Kidney epithelial cell (primary cell): ENCODE measurements around the gene TBCD. TPM values are rescaled to one million over a fixed set of nuclear protein-coding genes. Genes with fewer than 3 reads are reported as not detected.

Experiments used
- DNase-seq: peaks from one replicate; pipeline ENCODE4 v3.0.0-alpha.2; 2010; ENCODE audit warnings: low read depth
- H3K27me3 ChIP-seq: 2 replicates; pipeline ENCODE4 v1.6.0; 2011; ENCODE audit warnings: low read length; ENCODE audit not compliant: control insufficient read depth, insufficient read depth
- H3K36me3 ChIP-seq: 2 replicates; pipeline ENCODE4 v1.5.1; 2011; ENCODE audit warnings: low read length; ENCODE audit not compliant: control insufficient read depth, insufficient read depth
- H3K4me3 ChIP-seq: 2 replicates; pipeline ENCODE4 v1.5.1; 2011; ENCODE audit warnings: low read depth, mild to moderate bottlenecking, control low read depth, low read length
- CTCF ChIP-seq: IDR thresholded peaks from 2 replicates; pipeline ENCODE4 v1.5.1; 2011; ENCODE audit warnings: mild to moderate bottlenecking, moderate library complexity, low read length, control low read depth, inconsistent platforms; ENCODE audit not compliant: insufficient read depth, poor library complexity, severe bottlenecking
- total RNA-seq: library from RNA; depleted of rRNA; stranded (reverse); fragments of >200 nt; gene quantifications from 2 replicates; pipeline ENCODE4 v1.2.3, GENCODE V29; 2015

TBCD gene
- total RNA-seq, 1 donor from 2014 or later: 69.6 TPM

GRCh38 chr17:82705756-82706155 lies 46.1 kb upstream of the TBCD start:
- Histone ChIP-seq H3K4me3 (no peak overlapping the region), H3K27me3 (peaks cover 15% of the 10 kb centered on the region), H3K36me3 (no peaks in the 10 kb centered on the region)
- no peak for TF ChIP-seq CTCF
- no peak for DNase-seq

GRCh38 chr17:82709024-82709675 lies 42.7 kb upstream of the TBCD start:
- no peak for TF ChIP-seq CTCF
- Histone ChIP-seq H3K4me3 (no peak overlapping the region), H3K36me3 (no peaks in the 10 kb centered on the region), H3K27me3 (peaks cover 13% of the 10 kb centered on the region)
- no peak for DNase-seq

GRCh38 chr17:82709676-82710498 lies 42.0 kb upstream of the TBCD start:
- DNase-seq: no peak
- TF ChIP-seq CTCF: no peak
- Histone ChIP-seq H3K4me3 (no peak overlapping the region), H3K27me3 (peaks cover 10% of the 10 kb centered on the region), H3K36me3 (no peaks in the 10 kb centered on the region)

GRCh38 chr17:82710499-82711232 lies 41.2 kb upstream of the TBCD start:
- TF ChIP-seq CTCF: no peak
- no peak for DNase-seq
- Histone ChIP-seq H3K27me3 (peaks cover 8% of the 10 kb centered on the region), H3K4me3 (no peak overlapping the region), H3K36me3 (no peaks in the 10 kb centered on the region)

- no peak for TF ChIP-seq CTCF
- Histone ChIP-seq H3K4me3 (no peak overlapping the region), H3K27me3 (peaks cover 8% of the 10 kb centered on the region), H3K36me3 (no peaks in the 10 kb centered on the region)
- DNase-seq: no peak
These were observed 38.7 kb upstream of the TBCD start for GRCh38 chr17:82713071-82713723.
